H1 (cell line): Measurements from ENCODE around the gene HLA-G. TPM values are rescaled to one million over a fixed set of nuclear protein-coding genes. Genes with fewer than 3 reads are reported as not detected.

Experiments used
- CTCF ChIA-PET: fragments of 300-600 bp; sonication (Branson Sonifier 250); formaldehyde crosslinking; loops from one replicate; lab custom pipeline; 2021; ENCODE audit not compliant: partially characterized antibody; lab: Charles Lee
- POLR2A ChIA-PET: fragments of 300-600 bp; sonication (Branson Sonifier 250); formaldehyde crosslinking; loops from one replicate; lab custom pipeline; 2021; ENCODE audit warnings: inconsistent platforms; ENCODE audit not compliant: partially characterized antibody; lab: Charles Lee
- DNase-seq, 2 experiments: peaks; one replicate each; pipeline versions ENCODE4 v3.0.0 to v3.0.0-alpha.2; 2010 to 2022; ENCODE audit warnings: low spot score in 2 of 2, low read depth in 1 of 2, mixed read lengths in 1 of 2
- FAIRE-seq: peaks from 2 replicates; lab custom pipeline; 2011; peaks lifted over from hg19 to GRCh38; lab: Jason Lieb, UNC
- H2AFZ ChIP-seq: 2 replicates; pipeline ENCODE4 v1.8.1; 2012; ENCODE audit warnings: low read length, inconsistent platforms
- H2AK5ac ChIP-seq: 2 replicates; pipeline ENCODE4 v1.6.1; 2013; ENCODE audit warnings: low read depth, low read length
- H2BK120ac ChIP-seq: replicated peaks from 2 replicates; pipeline ENCODE3; 2013; ENCODE audit warnings: low read depth, low read length, inconsistent platforms
- H2BK12ac ChIP-seq: 2 replicates; pipeline ENCODE4 v1.6.1; 2013; ENCODE audit warnings: low read depth, low read length
- H2BK15ac ChIP-seq: 2 replicates; pipeline ENCODE4 v1.6.1; 2013; ENCODE audit warnings: low read length
- H2BK20ac ChIP-seq: 2 replicates; pipeline ENCODE4 v1.6.1; 2013; ENCODE audit warnings: low read length
- H2BK5ac ChIP-seq: 2 replicates; pipeline ENCODE4 v1.6.1; 2013; ENCODE audit warnings: low read depth, low read length
- H3K14ac ChIP-seq: 2 replicates; pipeline ENCODE4 v1.6.1; 2013; ENCODE audit warnings: inconsistent platforms; ENCODE audit not compliant: insufficient read length
- H3K18ac ChIP-seq: 2 replicates; pipeline ENCODE4 v1.6.1; 2013; ENCODE audit warnings: low read length; ENCODE audit errors: extremely low read depth
- H3K23ac ChIP-seq: 2 replicates; pipeline ENCODE4 v1.6.1; 2013; ENCODE audit warnings: inconsistent platforms; ENCODE audit not compliant: insufficient read length
- H3K23me2 ChIP-seq: 2 replicates; pipeline ENCODE4 v1.6.1; 2013; ENCODE audit warnings: low read depth, low read length
- H3K27ac ChIP-seq: 2 replicates; pipeline ENCODE4 v1.6.1; 2011; ENCODE audit warnings: low read depth, low read length, inconsistent platforms
- H3K27me3 ChIP-seq, 4 experiments: replicated peaks in 1 of 4; 1 replicate in 1 of 4; 2 replicates in 3 of 4; pipeline versions ENCODE4 v1.6.1 to v1.8.1; 2011 to 2013; ENCODE audit warnings: low read length in 3 of 4, mild to moderate bottlenecking in 3 of 4, inconsistent platforms in 2 of 4, mixed read lengths in 2 of 4, moderate library complexity in 1 of 4; ENCODE audit not compliant: control insufficient read depth in 3 of 4, insufficient read depth in 3 of 4; ENCODE audit errors: extremely low read depth in 1 of 4
- H3K36me3 ChIP-seq, 4 experiments: 2 replicates each; pipeline versions ENCODE4 v1.6.1 to v1.8.1; 2011 to 2013; ENCODE audit warnings: mild to moderate bottlenecking in 4 of 4, low read length in 3 of 4, moderate library complexity in 2 of 4, control low read depth in 1 of 4, inconsistent platforms in 1 of 4; ENCODE audit not compliant: insufficient read depth in 4 of 4, control insufficient read depth in 2 of 4
- H3K4ac ChIP-seq: replicated peaks from 2 replicates; pipeline ENCODE3; 2013; ENCODE audit warnings: low read length, low read depth, mixed read lengths, inconsistent platforms; ENCODE audit not compliant: insufficient read length
- H3K4me1 ChIP-seq, 4 experiments: replicated peaks in 1 of 4; 1 replicate in 1 of 4; 2 replicates in 3 of 4; pipeline versions ENCODE4 v1.6.1 to v1.8.1; 2011 to 2013; ENCODE audit warnings: low read length in 3 of 4, inconsistent platforms in 2 of 4, mixed read lengths in 1 of 4; ENCODE audit not compliant: insufficient read depth in 4 of 4, control insufficient read depth in 3 of 4
- H3K4me2 ChIP-seq, 2 experiments: 2 replicates each; pipeline versions ENCODE4 v1.6.1 to v1.8.1; 2011 to 2013; ENCODE audit warnings: low read depth in 2 of 2, low read length in 2 of 2, control low read depth in 1 of 2, inconsistent platforms in 1 of 2, mild to moderate bottlenecking in 1 of 2; ENCODE audit not compliant: insufficient read depth in 1 of 2
- H3K4me3 ChIP-seq, 4 experiments: fragments of 200-600, 300-600 bp in 1 of 4; sonication (generic), shearing (Covaris generic), sonication (Bioruptor Twin) in 1 of 4; 2 replicates each; pipeline versions ENCODE4 v1.5.1 to v1.8.1; 2011 to 2016; ENCODE audit warnings: low read length in 4 of 4, low read depth in 3 of 4, control low read depth in 2 of 4, inconsistent platforms in 2 of 4, mild to moderate bottlenecking in 2 of 4, mixed read lengths in 1 of 4, moderate library complexity in 1 of 4; ENCODE audit not compliant: insufficient read depth in 2 of 4; ENCODE audit errors: extremely low read depth in 1 of 4
- H3K56ac ChIP-seq: replicated peaks from 2 replicates; pipeline ENCODE3; 2013; ENCODE audit warnings: low read depth, mild to moderate bottlenecking, mixed read lengths, low read length, inconsistent platforms; ENCODE audit not compliant: insufficient read length
- H3K79me1 ChIP-seq: 2 replicates; pipeline ENCODE4 v1.6.1; 2013; ENCODE audit warnings: low read depth, low read length, control low read depth
- H3K79me2 ChIP-seq, 2 experiments: 2 replicates each; pipeline versions ENCODE4 v1.6.1 to v1.8.1; 2012 to 2013; ENCODE audit warnings: low read length in 2 of 2, mild to moderate bottlenecking in 2 of 2, inconsistent platforms in 1 of 2; ENCODE audit not compliant: insufficient read depth in 2 of 2, control insufficient read depth in 1 of 2
- H3K9ac ChIP-seq, 4 experiments: replicated peaks in 1 of 4; 1 replicate in 1 of 4; 2 replicates in 3 of 4; pipeline versions ENCODE4 v1.6.1 to v1.8.1; 2011 to 2013; ENCODE audit warnings: low read depth in 3 of 4, low read length in 3 of 4, control low read depth in 2 of 4, mild to moderate bottlenecking in 2 of 4, moderate library complexity in 2 of 4, inconsistent platforms in 1 of 4; ENCODE audit errors: extremely low read depth in 1 of 4
- H3K9me3 ChIP-seq, 2 experiments: 2 replicates each; pipeline versions ENCODE4 v1.6.1 to v1.8.1; 2012 to 2013; ENCODE audit warnings: mild to moderate bottlenecking in 2 of 2, moderate library complexity in 2 of 2, control low read depth in 1 of 2, inconsistent platforms in 1 of 2, low read depth in 1 of 2, low read length in 1 of 2, mixed read lengths in 1 of 2; ENCODE audit not compliant: insufficient read depth in 2 of 2
- H4K20me1 ChIP-seq, 2 experiments: replicated peaks in 1 of 2; 2 replicates each; pipeline versions ENCODE3 to v1.8.1; 2011 to 2013; ENCODE audit warnings: inconsistent platforms in 2 of 2, low read length in 2 of 2, mild to moderate bottlenecking in 1 of 2; ENCODE audit not compliant: insufficient read depth in 2 of 2, control insufficient read depth in 1 of 2
- H4K5ac ChIP-seq: 2 replicates; pipeline ENCODE4 v1.6.1; 2013; ENCODE audit warnings: low read length, low read depth, mixed read lengths, inconsistent platforms; ENCODE audit not compliant: insufficient read length
- H4K8ac ChIP-seq: 2 replicates; pipeline ENCODE4 v1.8.0; 2013; ENCODE audit warnings: mild to moderate bottlenecking, moderate library complexity, low read length, inconsistent platforms; ENCODE audit not compliant: insufficient read depth; ENCODE audit errors: extremely low read depth
- H4K91ac ChIP-seq: replicated peaks from 2 replicates; pipeline ENCODE3; 2013; ENCODE audit warnings: low read length, mixed read lengths, inconsistent platforms; ENCODE audit not compliant: insufficient read length
- CBX5 ChIP-seq: fragments of 300-800, 300-1000 bp; sonication (generic); IDR thresholded peaks from 2 replicates; pipeline ENCODE4 v1.7.1; 2016; ENCODE audit warnings: antibody characterized with exemption, low read length, low read depth
- CTBP2 ChIP-seq: IDR thresholded peaks from 2 replicates; pipeline ENCODE4 v1.7.0; 2011; ENCODE audit warnings: borderline replicate concordance, mild to moderate bottlenecking, moderate library complexity, mixed read lengths, low read length; ENCODE audit not compliant: insufficient read depth, insufficient read length
- HDAC2 ChIP-seq, 2 experiments: fragments of 300-600 bp in 1 of 2; sonication (generic) in 1 of 2; IDR thresholded peaks; 2 replicates each; pipeline ENCODE4 v1.6.1; 2011 to 2012; ENCODE audit warnings: low read depth in 2 of 2, low read length in 2 of 2, mild to moderate bottlenecking in 2 of 2, moderate library complexity in 2 of 2, borderline replicate concordance in 1 of 2, inconsistent platforms in 1 of 2
- RXRA ChIP-seq: IDR thresholded peaks from 2 replicates; pipeline ENCODE4 v1.6.1; 2011; ENCODE audit warnings: low read depth, mild to moderate bottlenecking, low read length, moderate library complexity; ENCODE audit not compliant: insufficient read depth
- SP2 ChIP-seq: IDR thresholded peaks from 2 replicates; pipeline ENCODE4 v1.6.1; 2012; ENCODE audit warnings: mild to moderate bottlenecking, low read length, inconsistent platforms
- SP4 ChIP-seq: IDR thresholded peaks from 2 replicates; pipeline ENCODE4 v1.6.1; 2012; ENCODE audit warnings: low read length, inconsistent platforms
- WGBS, 2 experiments: shearing (Covaris generic) in 1 of 2; methylation state at CpG; one replicate each; pipeline versions ENCODE4 v1.1.6 to v1.1.7; 2013 to 2015; ENCODE audit warnings: low lambda C conversion rate in 2 of 2, mixed read lengths in 2 of 2, inconsistent platforms in 1 of 2, low coverage in 1 of 2, missing lambda C conversion rate in 1 of 2; ENCODE audit not compliant: insufficient replicate concordance in 2 of 2, insufficient coverage in 1 of 2, insufficient read length in 1 of 2; ENCODE audit errors: extremely low coverage in 1 of 2, missing lambda C conversion rate in 1 of 2; 5-methylcytosine and 5-hydroxymethylcytosine counted together
- polyA plus RNA-seq, 7 experiments: library from polyadenylated mRNA; depleted of rRNA in 3 of 7; stranded (reverse) in 5 of 7; unstranded in 2 of 7; fragments of >200 nt in 5 of 7; fragments of 200-250 nt in 2 of 7; gene quantifications; 1 replicate in 5 of 7; 2 replicates in 1 of 7; 4 replicates in 1 of 7; pipeline versions ENCODE4 v1.2.1 to v1.2.3, GENCODE V29; 2011 to 2013; ENCODE audit warnings: missing spikeins in 2 of 7, mixed read lengths in 2 of 7
- total RNA-seq: library from RNA; stranded (reverse); fragmentation: NEBNext Ultra II Directional; extraction: Animal tissue kit (Norgen Biotek cat#: 25700); gene quantifications from 2 replicates; pipeline ENCODE4 v1.2.1, GENCODE V29; 2021

The HLA-G gene
- total and polyA plus RNA-seq, 2 of the 8 experiments (the other 6 are each of a cell fraction or from before 2014, with no cell fraction given): 3.2 to 4.8 TPM

GRCh38 chr6:29790626-29791025 is 37.0 kb upstream of the HLA-G start:
- Histone ChIP-seq H4K5ac (no peak overlapping the region), H3K4me3 (no peak overlapping the region), H2BK15ac (peak overlapping the region; percentile 9; the same call in 1 of the 2 replicates), H3K56ac (no peak overlapping the region), H2AK5ac (no peak overlapping the region), H3K14ac (no peak overlapping the region), H3K18ac (no peak overlapping the region), H2BK12ac (no peak overlapping the region; the same call in 1 of the 2 replicates), H4K8ac (no peak overlapping the region), H3K4ac (no peak overlapping the region), H4K20me1 (no peaks in the 10 kb centered on the region), H3K79me1 (no peaks in the 10 kb centered on the region), H2AFZ (no peak overlapping the region), H3K23ac (no peak overlapping the region), H2BK120ac (no peak overlapping the region), H3K36me3 (no peaks in the 10 kb centered on the region), H3K4me1 (peaks cover 0 to 6% (median 0%) of the 10 kb centered on the region in 4 experiments; a peak in 1 of 7 replicates), H3K23me2 (peaks cover 11% of the 10 kb centered on the region; the same call in 1 of the 2 replicates), H3K27me3 (peaks cover 0 to 26% (median 18%) of the 10 kb centered on the region in 4 experiments; a peak in 5 of 7 replicates), H3K79me2 (no peaks in the 10 kb centered on the region), H3K4me2 (no peak overlapping the region), H2BK20ac (no peak overlapping the region), H2BK5ac (no peak overlapping the region), H4K91ac (no peak overlapping the region), H3K9ac (no peak overlapping the region), H3K27ac (no peak overlapping the region), H3K9me3 (peaks cover 0 to 3% of the 10 kb centered on the region in 2 experiments; a peak in 1 of 4 replicates)
- 82% methylated on average over 3 of the region's 3 CpGs; no CpG with 5 or more reads in 1 of the 2 experiments for WGBS, 2 experiments
- ChIA-PET POLR2A (no interaction called here), CTCF (no interaction called here)
- DNase-seq: no peak
- no peak for FAIRE-seq
- TF ChIP-seq SP4 (no peak), HDAC2 (IDR thresholded peaks at IDR 0.05; ENCODE audit: borderline replicate concordance in 1 of 2, low read depth in 2 of 2, low read length in 2 of 2) (no peak), CTBP2 (no peak), SP2 (no peak), RXRA (no peak), CBX5 (no peak)
